HG03280 (cell line): ENCODE measurements around the gene DMAC2.
"Not testable (repeated sequence)": the region's sequence is repeated elsewhere in the genome, so short reads cannot be mapped to it uniquely, and the experiment has no call there.

Experiments used
- ATAC-seq: cut with Tn5 transposase; IDR thresholded peaks from one replicate; pipeline ENCODE4 v1.9.1; 2021; ENCODE audit warnings: mild to moderate bottlenecking, moderate library complexity; ENCODE audit not compliant: unreplicated experiment

Gene DMAC2

DNA sequence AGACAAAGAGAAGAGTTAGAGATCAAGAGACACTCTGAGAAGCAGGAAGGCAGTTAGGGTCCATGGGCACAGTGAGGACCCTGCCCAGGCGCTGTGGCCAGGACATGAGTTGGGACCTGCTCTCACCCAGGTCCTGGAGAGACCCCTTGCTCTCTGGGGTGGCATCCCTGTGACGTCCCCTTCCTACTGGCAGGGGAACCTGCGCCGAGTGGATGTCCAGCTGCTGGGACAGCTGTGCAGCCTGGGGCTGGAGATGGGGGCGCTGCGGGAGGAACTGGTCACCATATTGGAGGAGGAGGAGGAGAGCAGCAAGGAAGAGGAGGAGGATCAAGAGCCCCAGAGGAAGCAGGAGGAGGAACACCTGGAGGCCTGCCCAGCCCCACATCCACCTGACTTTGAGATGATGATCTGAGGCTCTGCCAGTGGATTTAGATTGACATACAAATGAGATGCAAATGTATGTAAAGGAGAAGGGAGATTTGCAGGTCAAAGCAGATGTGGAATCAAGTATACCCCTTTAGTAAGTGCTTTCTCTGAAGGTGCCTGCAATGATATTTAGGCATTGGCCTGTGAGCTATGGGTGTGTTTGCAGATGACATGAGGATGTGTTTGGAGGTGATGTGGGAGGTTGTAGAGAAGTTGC, 4.2 kb upstream of the DMAC2 start:
- no peak for ATAC-seq

DNA sequence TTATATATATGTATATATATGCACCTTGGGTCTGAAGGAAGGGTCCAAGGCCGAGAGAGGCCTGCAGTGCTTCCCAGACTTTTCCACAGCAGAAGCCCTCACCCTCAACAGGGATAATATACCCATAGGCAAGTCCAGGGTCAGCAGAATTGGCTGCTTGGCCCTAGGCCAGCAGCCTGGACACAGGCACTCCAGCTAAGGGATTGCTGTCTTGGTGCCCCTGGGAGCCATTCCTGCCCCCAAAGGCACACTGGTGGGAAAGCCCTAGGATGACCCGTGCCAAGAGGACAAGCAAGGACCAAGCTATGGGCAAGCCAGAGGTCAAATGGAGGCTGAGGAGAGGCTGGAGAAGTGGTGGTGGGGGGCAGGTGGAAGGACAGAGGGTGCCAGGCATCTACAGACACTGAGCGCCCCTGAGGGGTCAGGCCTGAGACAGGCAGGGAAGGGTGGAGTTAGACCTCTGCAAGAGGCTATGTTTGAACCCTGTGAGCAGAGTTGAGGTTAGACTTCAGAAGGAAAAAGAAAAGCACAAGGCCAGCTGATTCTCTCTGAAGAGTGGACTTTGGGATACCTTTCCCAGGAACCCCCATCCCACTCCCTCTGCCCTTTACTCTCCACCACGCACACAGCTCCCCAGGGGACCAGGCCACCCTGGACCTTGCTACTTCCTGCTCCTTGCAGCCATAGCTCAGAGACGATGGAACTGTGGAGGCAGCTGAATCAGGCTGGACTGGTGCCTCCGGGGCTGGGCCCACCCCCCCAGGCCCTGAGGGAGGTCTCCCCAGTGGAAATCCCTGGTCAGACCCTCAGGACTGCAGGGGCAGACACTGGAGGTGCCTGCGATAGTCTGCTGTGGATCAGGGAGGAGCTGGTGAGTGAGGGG, 3.0 kb upstream of the DMAC2 start, which contains the start of gene ERICH4:
Gene ERICH4, plus strand, starts transcription at position 684 of the 883 bp plus-strand sequence. Its CDS starts 14 bp downstream, at position 698.
- no peak for ATAC-seq

DNA sequence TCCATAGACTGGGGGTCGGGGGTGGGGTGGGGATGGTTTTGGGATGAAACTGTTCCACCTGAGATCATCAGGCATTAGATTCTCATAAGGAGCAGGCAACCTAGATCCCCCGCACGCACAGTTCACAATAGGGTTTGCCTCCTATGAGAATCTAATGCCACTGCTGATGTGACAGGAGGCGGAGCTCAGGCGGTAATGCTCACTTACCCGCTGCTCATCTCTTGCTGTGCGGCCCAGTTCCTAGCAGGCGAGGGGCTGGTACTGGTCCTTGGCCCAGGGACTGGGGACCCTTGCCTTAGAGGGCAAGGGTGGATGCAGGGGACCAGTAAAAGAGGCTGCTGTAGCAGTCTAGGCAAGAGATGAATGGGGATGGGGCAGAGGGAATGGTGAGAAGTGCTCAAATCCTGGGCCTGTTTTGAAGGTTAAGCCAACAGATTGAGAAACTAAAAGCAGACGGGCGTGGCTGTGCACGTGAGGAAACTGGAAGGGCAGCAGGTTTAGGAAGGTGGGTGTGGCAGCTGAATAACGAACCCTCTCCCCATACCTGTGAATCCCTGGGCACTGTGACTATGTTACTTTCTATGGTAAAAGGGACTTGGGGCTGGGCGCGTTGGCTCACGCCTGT, 1.7 kb upstream of the DMAC2 start:
- no peak for ATAC-seq

DNA sequence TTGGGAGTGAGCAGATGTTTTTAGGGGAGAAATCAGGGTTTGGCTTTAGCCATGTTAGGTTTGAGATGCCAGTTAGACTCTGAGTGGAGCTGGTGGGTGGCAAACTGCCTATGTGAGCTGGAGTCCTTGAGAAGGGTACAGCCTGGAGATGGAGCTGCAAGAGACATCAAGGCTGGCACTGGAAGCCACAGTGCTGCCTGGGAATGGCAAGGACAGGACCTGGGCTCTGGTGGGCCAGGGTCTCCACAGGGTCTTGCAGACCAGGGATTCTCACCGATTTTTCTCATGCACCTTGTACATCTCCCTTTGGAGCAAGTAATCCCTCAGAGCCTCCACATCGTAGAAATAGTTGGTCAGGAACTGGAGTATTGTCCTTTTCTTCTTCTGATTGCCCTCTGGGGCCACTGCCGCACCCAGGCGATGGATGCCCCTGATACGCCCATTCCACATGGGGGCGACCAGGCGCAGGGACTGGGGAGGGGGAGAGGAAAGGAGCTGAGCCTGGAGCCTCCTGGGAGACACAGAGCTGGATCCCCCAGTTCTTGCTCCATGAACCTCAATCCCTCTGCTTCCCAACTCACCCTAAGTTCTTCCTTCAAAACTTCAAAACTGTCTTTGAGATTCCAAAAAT, 1.7 kb downstream of the DMAC2 start:
- no peak for ATAC-seq

DNA sequence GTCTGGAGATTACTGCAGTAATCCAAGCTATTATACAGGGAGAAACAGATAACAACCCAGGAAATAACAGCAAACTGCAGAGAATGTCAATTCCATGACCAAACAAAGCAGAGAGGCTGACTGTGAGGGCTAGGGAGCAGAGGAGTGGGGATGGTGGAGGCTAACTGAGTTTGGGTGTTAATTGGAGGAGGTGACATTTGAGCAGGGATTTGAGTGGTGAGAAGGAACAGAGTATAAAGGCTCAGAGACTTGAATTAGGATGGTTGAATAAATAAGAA, 3.1 kb downstream of the DMAC2 start:
- no peak for ATAC-seq

DNA sequence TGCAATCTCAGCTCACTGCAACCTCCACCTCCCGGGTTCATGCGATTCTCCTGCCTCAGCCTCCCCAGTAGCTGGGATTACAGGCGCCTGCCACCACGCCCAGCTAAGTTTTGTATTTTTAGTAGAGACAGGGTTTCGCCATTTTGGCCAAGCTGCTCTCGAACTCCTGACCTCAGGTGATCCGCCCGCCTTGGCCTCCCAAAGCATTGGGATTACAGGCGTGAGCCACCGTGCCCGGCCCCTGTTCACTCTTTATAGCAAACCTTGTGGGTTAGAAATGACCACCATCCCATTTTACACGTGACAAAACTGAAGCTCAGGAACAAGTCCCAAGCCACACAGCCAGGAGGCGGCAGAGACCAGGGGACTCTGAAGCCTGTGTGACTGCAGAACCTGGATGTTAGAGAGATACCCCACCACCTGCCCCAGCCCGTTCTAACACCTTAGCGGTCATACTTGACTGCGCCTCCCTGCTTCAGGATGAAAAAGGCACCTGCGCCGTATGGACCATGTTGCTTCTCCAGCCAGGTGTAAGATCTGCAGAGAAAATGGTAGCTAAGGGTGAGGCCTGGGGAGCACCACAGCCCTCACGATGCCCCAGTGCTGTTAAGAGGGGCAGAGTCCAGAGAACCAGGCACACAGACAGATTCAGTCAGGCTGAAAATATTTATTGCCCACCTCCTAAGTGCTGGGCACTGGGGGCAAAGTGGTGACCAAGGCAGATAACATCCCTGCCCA, 3.6 kb downstream of the DMAC2 start:
- ATAC-seq: no peak

DNA sequence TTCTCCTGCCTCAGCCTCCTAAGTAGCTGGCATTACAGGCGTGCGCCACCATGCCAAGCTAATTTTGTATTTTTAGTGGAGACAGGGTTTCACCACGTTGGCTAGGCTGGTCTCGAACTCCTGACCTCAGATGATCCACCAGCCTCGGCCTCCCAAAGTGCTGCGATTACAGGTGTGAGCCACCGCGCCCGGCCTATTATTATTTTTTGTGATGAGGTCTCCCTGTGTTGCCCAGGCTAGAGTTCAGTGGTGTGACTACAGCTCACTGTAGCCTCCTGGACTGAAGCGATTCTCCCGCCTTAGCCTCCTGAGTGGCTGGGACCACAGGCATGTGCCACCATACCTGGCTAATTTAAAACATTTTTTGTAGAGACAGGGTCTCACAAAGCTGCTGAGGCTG, 4.3 kb downstream of the DMAC2 start:
- ATAC-seq: not testable (repeated sequence)

DNA sequence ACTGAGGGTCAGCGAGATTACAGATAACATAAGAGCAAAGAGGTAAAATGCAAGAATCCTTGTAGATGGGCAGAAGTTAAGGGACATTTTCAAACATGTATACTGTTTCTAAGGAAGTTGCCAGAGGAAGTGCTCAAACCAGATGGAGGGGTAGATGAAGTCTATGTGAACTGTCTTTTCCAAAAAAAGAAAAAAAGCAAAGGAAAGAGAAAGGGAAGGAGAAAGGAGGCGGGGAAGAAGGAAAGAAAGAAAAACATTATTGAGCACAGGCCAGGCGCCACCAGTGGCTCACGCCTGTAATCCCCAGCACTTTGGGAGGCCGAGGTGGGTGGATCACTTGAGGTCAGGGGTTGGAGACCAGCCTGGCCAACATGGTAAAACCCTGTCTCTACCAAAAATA, 5.3 kb downstream of the DMAC2 start:
- ATAC-seq: no peak

DNA sequence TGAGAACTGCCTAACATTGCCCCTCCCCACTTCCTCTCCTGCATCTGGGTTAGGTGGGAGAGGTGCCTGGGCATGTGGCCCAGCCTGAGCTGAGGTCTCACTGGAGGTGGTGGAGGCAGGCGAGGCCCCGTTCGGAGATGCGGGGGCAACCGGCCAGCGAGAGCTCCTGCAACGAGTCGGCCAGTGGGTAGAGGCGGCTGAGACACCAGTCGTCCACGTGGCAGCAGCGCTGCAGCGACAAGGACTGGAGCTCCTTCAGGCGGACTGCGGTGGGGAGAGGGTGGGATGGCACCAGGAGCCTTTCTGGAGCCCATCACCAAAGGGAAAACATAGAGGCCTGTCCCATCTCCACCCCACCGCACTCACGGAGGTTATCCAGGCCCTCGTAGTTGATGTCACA, 6.5 kb downstream of the DMAC2 start:
- no peak for ATAC-seq

DNA sequence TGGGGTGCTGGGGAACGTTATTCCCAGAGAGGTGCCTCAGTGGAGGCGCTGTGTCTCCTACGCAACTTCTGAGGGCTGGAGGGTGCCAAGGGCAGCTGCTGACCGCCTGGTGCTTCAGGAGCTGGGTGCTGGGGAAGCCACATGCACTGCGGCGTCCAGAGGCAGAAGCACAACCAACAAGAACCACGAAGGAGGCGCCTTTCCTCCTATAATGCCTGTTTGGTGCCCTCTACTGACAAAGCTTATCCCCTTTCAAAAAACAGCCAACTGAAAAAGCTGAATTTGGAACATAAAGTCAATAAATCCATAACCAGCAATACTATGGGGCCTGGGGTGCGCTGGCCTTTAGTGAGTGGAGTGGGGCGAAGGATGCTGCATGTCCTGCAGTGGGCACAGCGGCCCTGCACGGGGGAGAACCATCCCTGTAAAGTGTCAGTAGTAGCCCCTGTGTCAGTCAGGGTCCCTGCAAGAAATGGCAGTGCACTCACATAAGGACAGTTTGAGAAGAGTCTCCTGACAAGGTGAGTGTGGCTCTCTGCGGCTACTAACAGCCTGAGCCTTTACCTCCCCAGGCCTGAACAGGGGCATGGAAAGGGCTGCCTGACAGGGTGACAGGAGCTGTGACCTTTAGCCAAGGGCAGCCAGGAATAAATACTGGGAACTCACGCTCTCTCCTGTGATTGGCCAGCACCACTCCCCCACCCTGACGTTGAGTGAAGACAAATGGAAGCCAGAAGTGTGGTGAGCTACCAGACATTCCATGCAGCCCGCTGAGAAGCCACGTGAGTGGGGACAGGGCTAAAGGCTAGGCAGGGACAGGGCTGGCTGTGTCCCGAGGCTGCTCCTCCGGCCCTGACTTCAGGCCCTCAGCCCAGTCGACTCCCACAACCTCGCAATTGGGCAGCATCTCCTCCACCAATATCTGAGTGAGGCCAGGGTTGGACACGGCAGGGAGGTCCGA, 8.0 kb downstream of the DMAC2 start:
- ATAC-seq: no peak

DNA sequence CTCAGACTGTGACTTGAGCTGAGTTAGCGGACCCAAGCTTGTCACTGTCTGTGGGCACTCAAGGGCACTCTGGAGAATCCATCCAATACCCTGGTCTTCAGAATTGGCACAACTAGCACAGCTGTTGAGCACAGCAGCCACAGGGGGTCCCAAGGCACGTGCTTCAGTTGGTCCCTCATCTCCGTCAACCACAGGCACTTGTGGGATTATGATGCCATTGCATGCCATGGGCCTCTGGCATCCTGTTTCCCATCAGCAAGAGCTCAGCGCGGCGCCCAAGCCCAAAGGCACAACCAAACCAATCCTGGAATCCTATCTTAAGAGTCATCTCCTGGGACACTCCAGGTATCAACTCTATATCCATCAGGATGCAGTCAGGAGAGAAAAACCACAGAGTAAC, 8.8 kb downstream of the DMAC2 start:
- no peak for ATAC-seq

DNA sequence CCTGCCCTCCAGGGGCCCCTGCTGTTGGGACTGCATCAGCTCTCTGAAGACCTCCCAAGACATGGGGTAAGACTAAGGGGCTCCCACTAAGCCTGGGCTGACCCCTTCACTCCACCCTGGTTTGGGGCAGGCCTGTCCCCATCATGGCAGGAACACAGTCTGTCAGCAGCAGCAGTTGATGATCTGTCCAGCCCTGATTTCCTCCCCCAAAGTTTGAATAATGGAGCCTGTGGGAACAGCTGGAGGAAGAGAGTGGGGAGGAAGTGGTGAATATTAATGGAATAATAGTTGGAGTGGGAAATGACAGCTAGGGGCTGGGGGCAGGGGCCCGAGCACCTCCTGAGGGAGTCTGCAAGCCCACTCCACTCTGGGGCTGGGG, 11.2 kb downstream of the DMAC2 start:
- no peak for ATAC-seq

DNA sequence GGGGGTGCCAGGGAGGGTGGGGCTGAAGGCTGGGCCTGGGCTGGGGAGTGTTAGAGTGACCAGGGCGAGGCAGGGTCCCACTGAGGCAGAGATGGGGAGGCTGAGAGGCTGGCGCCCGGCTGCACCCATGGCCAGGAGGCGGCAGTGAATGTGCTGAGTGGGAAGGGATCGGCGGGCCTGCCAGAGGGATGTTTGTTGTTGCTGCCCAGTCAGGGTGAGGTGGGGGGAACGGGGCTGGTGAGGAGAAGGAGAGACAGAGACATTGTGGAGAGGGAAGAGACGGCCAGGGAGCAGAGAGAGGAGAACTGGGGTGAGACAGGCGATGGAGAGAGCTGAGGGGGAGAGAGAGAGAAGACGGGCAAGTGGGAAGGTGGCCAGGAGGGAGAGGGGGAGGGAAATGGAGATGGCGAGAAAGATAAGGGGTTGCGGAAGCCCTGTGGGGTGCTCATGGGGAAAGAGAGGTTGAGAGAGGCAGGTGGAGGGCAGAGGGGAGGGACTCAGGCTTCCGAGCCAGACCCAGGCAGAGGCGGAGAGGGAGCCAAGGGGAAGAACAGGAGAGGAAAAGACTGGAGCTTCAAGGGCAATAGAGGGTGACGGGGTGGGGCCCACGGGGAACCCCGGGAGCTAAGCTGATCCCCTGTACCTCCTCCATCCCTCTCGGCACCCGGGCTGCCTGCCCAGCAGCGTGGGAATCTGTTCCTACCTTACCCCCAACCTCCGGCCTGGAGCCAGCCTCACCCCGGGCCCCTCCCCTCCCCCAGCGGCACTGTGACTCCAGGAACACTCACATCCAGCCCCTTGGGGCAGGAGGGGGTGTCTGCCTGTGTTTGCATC, 11.8 kb downstream of the DMAC2 start:
- ATAC-seq: no peak

DNA sequence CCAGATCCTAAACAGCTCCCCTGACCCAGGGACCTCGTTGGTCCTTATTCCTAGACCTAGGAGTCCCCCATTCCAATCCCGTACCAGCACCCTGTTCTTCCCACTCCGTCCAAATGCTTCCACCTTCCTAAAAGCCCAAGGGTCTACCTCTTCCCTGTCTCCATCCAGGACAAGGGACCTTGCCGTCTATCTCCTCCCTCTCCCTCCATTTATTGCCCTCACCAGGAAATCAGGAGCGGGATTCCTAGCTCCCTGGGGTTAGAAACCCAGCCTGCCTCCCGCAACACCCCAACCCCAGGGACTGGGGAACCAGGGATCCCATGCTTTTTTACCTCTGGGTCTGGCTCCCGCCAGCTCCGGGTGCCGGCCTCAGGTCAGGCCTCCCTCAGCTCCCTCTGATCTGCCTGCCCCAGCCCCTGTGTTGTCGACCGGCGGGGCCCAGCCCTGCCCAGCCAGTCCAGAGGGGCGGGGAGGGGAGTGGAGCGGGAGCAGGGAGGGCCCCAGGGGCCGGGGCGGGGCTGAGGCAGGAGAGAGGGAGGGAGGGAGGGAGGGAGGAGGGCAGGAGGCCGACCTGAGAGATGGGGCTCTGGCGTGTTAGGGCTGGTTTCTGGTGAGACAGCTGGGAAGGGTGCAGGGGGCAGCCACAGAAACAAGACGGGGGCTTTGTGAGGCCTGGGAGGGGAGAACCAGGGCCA, 12.6 kb downstream of the DMAC2 start, which contains the start of gene B3GNT8:
Gene B3GNT8, minus strand, starts transcription at position 423 of the 695 bp plus-strand sequence. CDS start 596 bp downstream, outside the sequence.
- no peak for ATAC-seq

DNA sequence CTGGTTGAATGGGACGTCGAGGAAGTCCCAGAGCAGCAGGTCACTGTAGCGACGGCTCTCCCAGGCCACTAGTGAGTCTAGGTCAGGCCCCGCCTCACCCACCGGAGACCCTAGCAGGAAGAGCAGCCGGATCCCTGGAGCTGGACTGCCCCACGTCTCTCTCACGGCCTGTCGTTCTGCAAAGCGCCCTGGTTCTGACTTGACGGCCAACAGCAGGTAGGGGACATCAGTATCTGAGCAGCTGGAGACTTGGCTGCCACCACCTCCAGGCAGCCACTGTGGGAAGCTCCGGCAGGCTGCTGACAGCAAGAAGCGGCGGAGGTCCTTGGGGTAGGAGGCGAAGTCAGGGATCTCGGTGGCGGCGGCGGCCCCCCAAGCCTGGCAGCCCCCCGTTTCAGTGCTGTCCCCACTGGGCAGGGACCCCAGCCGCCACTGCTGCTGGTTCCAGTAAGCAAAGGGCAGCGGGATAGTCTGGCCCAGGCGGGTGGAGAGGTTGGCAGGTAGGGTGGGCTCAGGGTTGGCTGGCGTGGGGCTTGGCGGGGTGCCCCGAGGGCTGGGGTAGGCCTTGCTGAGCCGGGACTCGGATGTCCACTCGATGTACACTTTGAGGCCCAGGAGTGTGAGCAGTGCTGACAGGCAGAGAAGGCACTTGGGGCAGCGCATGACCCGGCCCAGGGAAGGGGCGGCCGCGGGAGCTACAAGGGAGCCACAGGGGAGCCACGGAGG, 13.4 kb downstream of the DMAC2 start:
- ATAC-seq: no peak

DNA sequence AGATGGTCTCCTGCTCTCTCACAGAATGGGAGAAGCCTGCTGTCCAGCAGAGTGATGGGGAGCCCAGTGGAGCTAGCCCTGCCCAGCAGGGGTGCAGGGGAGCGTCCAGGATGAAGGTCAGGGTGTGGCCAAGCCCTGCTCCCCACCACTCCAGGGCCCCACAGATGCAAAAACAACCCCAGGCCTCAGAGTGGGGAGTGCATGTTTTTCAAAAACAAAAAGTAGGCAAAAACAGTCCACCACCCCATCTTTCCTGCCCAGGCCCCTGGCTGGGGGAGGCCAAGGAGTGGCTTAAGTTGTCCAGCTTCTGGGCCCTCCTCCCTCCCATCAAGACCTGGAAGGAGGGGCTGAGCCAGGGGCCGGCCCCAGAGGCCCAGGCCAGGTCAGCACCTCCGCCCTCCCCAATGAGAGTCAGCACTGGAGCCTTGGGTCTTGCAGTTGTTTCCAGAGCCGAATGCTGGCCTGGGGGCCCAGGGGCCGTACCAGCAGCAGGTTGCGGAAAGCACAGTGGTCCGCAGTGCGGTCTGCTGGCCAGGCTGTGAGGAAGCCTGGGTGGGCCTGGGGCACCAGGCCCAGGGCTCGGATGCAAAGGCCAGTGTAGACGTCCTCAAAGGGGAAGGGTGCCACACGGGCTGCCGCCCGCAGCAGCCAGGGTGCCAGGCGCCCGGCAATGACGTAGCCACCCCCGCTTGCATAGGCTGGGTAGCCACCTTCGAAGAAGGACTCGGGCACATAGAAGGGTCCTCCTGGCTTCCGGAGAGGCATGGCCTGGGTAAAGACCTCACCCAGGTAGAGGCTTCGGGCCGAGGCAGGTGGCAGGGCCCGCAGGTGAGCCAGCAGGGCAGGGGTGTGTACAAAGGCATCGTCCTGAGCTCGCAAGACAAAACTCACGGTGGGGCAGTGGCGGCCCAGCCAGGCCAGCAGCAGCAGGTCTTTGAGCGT, 14.3 kb downstream of the DMAC2 start:
- no peak for ATAC-seq
